LNCaP clone FGC (cell line): ENCODE data around the gene RGS6.

Source experiments
- DNase-seq: peaks from one replicate; pipeline ENCODE4 v3.0.0-alpha.2; 2011; ENCODE audit warnings: low read depth
- H3K4me3 ChIP-seq: 2 replicates; pipeline ENCODE4 v1.5.1; 2011; ENCODE audit warnings: mild to moderate bottlenecking, low read depth, low read length, control low read depth
- CTCF ChIP-seq: IDR thresholded peaks from 2 replicates; pipeline ENCODE4 v1.5.1; 2012; ENCODE audit warnings: mild to moderate bottlenecking; ENCODE audit not compliant: control insufficient read depth, insufficient read depth; ENCODE audit errors: extremely low read depth

Gene RGS6

GRCh38 chr14:72532686-72533454, 600.6 kb downstream of the RGS6 start:
- DNase-seq: no peak
- no peak for TF ChIP-seq CTCF
- no peak overlapping the region for H3K4me3 ChIP-seq

- no peak overlapping the region for H3K4me3 ChIP-seq
- DNase-seq: no peak
- no peak for TF ChIP-seq CTCF
Observed at GRCh38 chr14:72535485-72535884, 603.3 kb downstream of the RGS6 start.

GRCh38 chr14:72538387-72538786, 606.2 kb downstream of the RGS6 start:
- no peak for DNase-seq
- no peak for TF ChIP-seq CTCF
- no peak overlapping the region for H3K4me3 ChIP-seq

- DNase-seq: no peak
- no peak for TF ChIP-seq CTCF
- H3K4me3 ChIP-seq: no peak overlapping the region
Observed at GRCh38 chr14:72539661-72540315, 607.6 kb downstream of the RGS6 start.

- no peak for DNase-seq
- TF ChIP-seq CTCF: no peak
- H3K4me3 ChIP-seq: no peak overlapping the region
Observed at GRCh38 chr14:72540836-72541235, 608.6 kb downstream of the RGS6 start.

GRCh38 chr14:72541546-72541945, 609.3 kb downstream of the RGS6 start:
- no peak overlapping the region for H3K4me3 ChIP-seq
- DNase-seq: no peak
- TF ChIP-seq CTCF: no peak
